CMK (cell line): ENCODE data around the gene ECM1.
A peak's percentile ranks its signal among the peaks of the same experiment; 100 is the strongest.

Source experiments
- DNase-seq: peaks from one replicate; pipeline ENCODE4 v3.0.0-alpha.2; 2010; ENCODE audit warnings: low read depth

Gene ECM1

DNA sequence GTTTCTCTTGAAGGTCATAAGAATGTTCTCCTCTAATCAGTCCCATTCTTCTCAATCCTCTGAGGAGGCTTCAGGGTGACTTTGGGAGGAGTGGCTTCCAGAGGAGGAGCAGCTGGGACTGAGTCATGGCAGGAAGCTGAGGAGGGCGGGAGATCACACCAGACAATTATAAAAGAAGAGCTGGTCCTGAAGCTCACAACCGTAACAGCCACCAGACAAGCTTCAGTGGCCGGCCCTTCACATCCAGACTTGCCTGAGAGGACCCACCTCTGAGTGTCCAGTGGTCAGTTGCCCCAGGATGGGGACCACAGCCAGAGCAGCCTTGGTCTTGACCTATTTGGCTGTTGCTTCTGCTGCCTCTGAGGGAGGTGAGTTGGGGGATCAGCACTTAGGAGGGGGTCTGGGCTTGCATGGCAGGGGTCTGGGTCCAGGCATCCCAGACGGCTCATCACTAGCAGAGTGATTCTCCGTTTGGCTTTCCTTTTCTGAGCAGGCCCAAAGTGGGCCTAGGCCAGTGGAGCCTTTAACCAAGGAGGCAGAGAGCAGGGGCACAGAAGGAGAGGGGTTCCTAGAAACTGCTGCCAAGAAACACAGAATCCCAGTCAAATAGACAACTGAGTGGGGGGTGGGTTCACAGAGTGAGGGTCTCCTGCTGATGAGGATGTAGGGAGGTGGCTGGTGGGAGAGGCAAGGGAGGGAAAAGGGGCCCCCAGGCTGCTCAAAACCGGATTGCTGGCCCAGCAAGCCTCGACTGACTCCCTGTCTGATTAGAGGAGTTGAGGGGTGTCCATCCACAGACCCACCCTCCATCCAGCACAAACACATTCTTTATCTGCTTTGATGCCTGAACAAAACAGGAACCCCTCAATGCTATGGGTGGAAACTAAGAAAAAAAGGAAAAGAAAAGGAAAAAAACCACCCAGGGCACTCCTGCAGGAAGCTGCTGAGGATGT, at the start of gene ECM1:
TSS of gene ECM1 (plus strand) at position 198 of the 953 bp plus-strand sequence. CDS start at position 299, 101 bp downstream.
- no peak for DNase-seq

GRCh38 chr1:150464422-150464826, 43.5 kb upstream of the ECM1 start:
- no peak for DNase-seq

GRCh38 chr1:150466964-150467363, 40.9 kb upstream of the ECM1 start:
- no peak for DNase-seq

- DNase-seq: no peak
Observed at GRCh38 chr1:150469291-150469690, 38.6 kb upstream of the ECM1 start.

- DNase-seq: no peak
Observed at GRCh38 chr1:150472601-150473200, 35.2 kb upstream of the ECM1 start.

- DNase-seq: no peak
Observed at GRCh38 chr1:150473659-150474058, 34.2 kb upstream of the ECM1 start.

GRCh38 chr1:150474869-150475268, 33.0 kb upstream of the ECM1 start:
- no peak for DNase-seq

DNA sequence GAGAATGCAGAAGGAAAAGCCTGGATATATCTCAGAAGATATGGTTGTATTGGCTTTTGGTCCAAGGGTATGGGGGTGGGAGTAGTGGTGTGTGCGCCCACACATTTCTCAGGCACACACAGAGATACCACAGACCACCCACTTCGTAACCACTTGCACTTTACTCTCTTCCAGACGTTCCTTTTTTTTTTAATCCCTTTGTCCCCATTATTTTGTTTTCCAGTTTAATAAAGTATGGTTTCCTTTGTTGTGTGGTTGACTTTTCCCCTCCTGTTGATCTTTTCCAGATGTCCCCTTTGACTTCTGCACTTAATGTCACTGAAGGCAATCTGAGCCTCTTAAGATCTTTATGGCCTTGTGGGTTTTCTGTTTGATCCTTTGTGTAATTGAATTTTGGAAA, 31.2 kb upstream of the ECM1 start:
- DNase-seq: no peak

- no peak for DNase-seq
Observed at GRCh38 chr1:150477320-150477719, 30.6 kb upstream of the ECM1 start.

GRCh38 chr1:150477733-150478132, 30.2 kb upstream of the ECM1 start:
- no peak for DNase-seq

- DNase-seq: no peak
Observed at GRCh38 chr1:150479370-150479769, 28.5 kb upstream of the ECM1 start.

DNA sequence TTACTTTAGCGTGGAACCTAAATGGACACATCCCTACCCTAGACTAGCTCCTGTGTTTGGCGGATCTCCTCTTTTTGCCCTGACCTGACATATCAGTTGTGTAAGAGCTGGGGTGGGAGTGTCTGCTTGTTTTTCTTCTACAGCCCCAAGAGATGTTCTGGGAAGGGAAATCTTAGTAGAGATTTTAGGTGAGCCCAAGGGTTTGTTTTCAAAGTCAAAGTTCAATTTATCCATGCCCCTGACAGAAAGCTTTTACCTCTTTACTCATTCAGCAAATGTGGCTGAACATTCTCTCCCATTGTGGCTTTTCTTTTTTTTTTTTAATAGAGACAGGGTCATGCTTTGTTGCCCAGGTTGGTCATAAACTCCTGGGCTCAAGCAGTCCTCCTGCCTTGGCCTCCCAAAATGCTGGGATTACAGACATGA, 28.0 kb upstream of the ECM1 start:
- DNase-seq: no peak

GRCh38 chr1:150484431-150484830, 23.5 kb upstream of the ECM1 start:
- DNase-seq: no peak

DNA sequence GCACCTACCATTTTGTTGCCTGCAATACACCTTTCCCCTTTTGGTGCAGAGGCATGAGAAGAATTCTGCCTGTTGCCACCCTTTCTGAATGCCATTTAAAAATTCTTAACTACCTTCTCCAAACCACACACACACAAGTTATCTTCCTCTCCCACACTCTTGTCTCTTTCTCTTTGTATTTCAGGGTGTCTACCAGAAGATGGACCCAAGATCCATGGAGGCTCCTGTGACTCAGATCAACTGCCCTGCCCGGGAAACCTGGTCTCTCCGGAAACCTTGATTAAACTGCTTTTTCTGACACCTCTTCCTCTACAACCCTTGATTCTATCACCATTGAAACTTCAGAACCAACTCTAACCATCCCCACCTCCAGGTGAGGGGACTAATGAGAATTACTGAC, 23.0 kb upstream of the ECM1 start:
- DNase-seq: no peak

DNA sequence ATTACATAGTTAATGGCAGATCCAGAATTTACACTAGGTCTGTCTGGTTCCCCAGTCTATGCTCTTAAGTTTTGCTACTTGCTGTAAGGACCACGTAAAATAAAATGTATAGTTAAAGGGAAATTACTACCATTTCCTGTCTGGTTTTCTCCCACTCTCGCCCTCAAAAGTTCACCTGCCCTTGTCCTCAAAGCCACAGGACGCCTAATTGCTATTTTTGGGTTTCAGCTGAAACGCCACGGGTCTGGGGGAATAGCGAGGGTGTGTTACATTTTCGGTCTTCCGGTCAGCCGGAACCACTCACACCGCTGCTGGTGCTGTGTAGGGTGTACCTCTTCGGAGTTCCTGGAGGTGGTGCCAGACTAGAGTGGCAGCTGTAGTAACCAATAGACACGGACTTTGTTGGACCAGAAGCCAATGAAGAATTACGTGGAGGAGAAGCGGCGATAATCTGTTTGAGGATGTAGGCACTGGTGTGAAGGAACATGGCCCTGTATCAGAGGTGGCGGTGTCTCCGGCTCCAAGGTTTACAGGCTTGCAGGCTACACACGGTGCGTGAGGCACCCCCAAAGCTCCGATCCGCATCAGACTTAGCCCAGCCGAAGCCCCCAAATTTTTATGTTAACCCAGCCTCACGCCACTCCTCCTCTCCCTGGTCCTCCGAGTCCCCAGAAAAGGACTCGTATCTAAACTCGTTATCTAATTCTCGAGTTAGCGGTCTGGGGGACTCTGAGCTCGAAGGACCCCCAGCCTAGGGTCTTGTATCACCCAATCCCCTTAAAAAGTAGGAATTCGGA, 20.7 kb upstream of the ECM1 start, which contains the start of gene TARS2:
TSS of gene TARS2 (plus strand) at position 454 of the 797 bp plus-strand sequence. CDS start at position 486, 32 bp downstream.
- peak; percentile 94 for DNase-seq

DNA sequence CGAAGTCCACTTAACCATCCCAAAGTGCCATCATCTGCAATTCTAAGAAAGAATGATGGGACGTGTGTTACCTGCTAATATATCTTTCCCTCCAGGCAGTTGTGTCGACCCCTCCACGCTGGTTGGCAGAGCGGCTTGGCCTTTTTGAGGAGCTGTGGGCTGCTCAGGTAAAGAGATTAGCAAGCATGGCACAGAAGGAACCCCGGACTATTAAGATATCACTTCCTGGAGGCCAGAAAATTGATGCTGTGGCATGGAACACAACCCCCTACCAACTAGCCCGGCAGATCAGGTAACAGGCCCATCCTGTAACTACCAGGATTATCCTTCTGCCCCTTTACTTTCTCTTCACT, 20.2 kb upstream of the ECM1 start:
- no peak for DNase-seq

DNA sequence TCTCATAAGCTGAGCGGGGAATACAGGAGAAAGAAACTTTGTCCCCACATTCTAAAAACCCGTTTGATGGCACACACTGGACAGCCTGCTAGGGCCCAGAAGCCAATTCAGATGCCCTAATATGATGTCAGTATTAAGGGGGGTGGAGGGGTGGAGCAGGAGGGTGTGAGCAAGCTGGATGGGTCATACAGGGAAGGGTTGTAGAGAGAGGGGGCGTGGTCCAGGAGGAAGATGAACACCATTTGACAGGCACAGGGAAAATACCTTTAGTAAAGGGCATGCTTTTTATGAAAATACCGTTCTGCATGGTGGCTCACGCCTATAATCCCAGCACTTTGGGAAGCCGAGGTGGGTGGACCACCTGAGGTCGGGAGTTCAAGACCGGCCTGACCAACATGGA, 14.7 kb upstream of the ECM1 start:
- no peak for DNase-seq

GRCh38 chr1:150498342-150498741, 9.6 kb upstream of the ECM1 start:
- DNase-seq: no peak

DNA sequence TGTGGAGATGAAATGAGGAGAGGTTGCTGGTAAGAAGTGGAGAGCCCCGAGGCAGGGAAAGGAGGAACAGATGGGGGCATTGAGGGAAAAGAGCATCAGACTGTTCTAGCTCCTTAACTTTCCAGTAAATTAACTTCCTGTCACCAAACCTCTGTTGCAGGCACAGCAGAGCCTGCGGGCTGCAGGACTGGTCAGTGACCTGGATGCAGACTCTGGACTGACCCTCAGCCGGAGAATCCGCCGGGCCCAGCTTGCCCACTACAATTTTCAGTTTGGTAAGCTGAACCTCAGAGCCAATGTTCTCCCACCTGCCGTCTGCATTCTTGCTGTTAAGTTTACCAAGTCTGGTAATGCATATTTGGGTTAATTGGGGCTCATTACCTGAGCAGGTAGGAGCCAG, 2.5 kb upstream of the ECM1 start:
- no peak for DNase-seq

DNA sequence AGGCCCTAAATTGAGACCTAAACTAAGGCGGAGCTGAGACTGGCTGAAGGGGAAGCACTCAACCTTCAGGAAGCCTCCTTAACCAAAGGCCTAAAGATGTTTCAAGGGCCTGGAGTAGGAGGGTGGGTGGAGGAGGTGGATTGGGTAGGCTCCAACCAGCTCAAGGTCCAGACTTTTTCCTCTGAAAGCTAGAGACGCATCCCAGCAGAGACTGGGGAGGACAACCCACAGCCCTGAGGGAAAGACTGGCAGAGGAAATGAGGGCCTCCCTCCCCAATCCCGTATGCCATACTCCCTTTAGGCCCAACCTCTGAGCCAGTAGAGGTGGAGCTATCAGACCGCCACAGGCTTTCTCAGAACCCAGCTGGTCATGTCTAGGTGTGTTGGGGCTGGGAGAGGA, 1.1 kb downstream of the ECM1 start:
- no peak for DNase-seq

DNA sequence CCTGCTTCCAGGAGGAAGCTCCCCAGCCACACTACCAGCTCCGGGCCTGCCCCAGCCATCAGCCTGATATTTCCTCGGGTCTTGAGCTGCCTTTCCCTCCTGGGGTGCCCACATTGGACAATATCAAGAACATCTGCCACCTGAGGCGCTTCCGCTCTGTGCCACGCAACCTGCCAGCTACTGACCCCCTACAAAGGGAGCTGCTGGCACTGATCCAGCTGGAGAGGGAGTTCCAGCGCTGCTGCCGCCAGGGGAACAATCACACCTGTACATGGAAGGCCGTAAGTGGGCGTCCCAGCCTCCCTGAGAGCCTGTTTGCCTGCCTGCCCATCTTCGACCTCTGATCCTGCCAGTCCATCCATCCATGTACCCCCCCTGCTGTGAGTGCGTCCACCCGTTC, 3.6 kb downstream of the ECM1 start:
- DNase-seq: no peak

DNA sequence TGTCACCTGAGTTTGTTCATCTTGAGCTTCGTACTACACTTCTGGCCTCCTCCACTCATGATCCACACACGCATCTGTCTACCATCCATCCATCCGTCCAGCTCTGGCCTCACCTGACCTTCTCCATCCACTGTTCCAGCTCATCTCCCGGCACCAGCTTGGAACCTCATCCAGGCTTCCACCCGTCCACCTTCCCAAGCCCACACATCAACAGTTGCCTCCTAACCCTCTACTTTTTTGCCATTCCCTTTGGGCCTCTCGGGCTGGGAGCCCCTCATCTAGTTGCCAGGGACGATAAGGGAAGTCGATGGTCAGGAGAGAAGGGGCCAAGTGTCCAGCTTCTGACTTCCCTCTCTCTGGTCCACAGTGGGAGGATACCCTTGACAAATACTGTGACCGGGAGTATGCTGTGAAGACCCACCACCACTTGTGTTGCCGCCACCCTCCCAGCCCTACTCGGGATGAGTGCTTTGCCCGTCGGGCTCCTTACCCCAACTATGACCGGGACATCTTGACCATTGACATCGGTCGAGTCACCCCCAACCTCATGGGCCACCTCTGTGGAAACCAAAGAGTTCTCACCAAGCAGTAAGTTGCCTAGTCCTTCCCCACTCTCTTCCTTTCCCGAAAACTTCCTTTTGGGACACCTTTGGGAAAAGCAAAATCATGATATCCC, 4.2 kb downstream of the ECM1 start:
- no peak for DNase-seq
